Fibroblast of villous mesenchyme (primary cell): Measurements from ENCODE around the gene RELL1. TPM values are rescaled to one million over a fixed set of nuclear protein-coding genes. Genes with fewer than 3 reads are reported as not detected.
A peak's percentile ranks its signal among the peaks of the same experiment; 100 is the strongest.

Experiments
- DNase-seq: peaks from one replicate; pipeline ENCODE4 v3.0.0-alpha.2; 2010; ENCODE audit warnings: low read depth
- H3K4me3 ChIP-seq: 2 replicates; pipeline ENCODE4 v1.5.1; 2011; ENCODE audit warnings: low read depth, mild to moderate bottlenecking, low read length
- total RNA-seq: library from RNA; depleted of rRNA; stranded (reverse); fragments of >200 nt; gene quantifications from 2 replicates; pipeline ENCODE4 v1.2.3, GENCODE V29; 2012
- TF ChIP-seq, protein P1 (sequence below): IDR thresholded peaks from 2 replicates; pipeline ENCODE4 v1.5.1; 2012; ENCODE audit warnings: low read depth, mild to moderate bottlenecking, low read length; ENCODE audit not compliant: insufficient read depth

Gene RELL1, protein sequence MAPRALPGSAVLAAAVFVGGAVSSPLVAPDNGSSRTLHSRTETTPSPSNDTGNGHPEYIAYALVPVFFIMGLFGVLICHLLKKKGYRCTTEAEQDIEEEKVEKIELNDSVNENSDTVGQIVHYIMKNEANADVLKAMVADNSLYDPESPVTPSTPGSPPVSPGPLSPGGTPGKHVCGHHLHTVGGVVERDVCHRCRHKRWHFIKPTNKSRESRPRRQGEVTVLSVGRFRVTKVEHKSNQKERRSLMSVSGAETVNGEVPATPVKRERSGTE
- 66.5 and 90.8 TPM in 2 replicates for total RNA-seq

DNA sequence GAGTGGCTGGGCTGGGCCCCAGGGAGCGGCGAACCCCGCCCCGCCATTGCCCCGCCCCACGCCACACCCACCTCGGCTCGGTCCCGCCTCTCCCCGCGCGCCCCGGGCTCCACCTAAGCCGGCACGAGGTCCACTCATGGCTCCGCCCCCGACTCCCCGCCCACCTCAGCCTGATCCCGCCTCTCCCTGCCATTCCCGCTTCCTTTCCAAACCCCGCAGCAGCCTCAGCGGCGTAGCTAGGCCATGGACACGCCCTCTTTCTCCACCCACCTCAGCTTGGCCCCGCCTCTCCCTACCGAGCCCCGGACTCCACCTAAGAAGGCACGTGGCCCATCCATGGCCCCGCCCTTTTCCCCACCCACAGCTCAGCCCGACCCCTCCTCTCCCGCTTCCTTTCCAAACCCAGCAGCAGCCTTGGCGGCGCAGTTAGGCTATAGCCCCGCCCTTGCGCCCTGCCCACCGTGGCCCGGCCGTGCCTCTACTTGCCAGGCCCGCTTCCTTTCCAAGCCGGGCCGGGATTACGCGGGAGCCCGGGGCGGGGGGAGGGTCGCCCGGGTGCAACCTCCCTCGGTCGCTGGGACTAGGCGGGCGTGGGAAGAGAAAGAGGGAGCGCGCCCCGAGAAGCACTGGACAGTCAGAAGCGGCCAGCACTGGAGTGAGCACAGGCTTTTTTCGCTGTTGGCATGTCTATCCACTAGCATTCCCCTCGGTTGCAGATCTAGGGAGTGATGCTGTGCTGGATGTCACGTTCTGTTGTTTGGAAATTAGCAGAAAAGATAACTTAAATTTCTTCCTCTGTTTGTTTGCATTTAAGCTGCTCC lies at the start of gene RELL1:
Gene RELL1, minus strand, starts transcription at position 4 of the 821 bp plus-strand sequence. CDS start 89 bp downstream, outside the sequence.
- TF ChIP-seq, protein P1, sequence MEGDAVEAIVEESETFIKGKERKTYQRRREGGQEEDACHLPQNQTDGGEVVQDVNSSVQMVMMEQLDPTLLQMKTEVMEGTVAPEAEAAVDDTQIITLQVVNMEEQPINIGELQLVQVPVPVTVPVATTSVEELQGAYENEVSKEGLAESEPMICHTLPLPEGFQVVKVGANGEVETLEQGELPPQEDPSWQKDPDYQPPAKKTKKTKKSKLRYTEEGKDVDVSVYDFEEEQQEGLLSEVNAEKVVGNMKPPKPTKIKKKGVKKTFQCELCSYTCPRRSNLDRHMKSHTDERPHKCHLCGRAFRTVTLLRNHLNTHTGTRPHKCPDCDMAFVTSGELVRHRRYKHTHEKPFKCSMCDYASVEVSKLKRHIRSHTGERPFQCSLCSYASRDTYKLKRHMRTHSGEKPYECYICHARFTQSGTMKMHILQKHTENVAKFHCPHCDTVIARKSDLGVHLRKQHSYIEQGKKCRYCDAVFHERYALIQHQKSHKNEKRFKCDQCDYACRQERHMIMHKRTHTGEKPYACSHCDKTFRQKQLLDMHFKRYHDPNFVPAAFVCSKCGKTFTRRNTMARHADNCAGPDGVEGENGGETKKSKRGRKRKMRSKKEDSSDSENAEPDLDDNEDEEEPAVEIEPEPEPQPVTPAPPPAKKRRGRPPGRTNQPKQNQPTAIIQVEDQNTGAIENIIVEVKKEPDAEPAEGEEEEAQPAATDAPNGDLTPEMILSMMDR: no peak
- DNase-seq: peak; percentile 100
- peak within 1 kb of the TSS; percentile 85 for H3K4me3 ChIP-seq

DNA sequence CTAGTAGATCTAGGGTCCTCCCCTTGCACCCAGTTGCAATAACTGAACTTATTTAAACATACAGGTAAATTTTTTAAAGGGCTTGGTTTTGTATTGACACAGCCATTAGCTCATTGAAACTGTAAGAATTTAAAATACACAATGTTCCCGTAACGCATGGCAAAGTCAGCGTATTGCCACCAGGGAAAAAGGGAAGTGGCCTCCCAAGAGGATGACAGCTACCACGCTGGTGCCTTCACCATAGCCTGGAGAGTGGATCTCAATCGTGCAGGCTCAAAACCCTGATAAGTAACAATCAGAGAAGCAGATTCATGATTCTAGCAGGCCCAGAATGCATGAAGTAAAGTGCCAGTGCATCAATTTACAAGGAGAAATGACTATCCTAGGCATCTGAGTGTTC lies 49.4 kb upstream of the RELL1 start:
- H3K4me3 ChIP-seq: no peak overlapping the region
- TF ChIP-seq, protein P1: no peak
- DNase-seq: no peak

DNA sequence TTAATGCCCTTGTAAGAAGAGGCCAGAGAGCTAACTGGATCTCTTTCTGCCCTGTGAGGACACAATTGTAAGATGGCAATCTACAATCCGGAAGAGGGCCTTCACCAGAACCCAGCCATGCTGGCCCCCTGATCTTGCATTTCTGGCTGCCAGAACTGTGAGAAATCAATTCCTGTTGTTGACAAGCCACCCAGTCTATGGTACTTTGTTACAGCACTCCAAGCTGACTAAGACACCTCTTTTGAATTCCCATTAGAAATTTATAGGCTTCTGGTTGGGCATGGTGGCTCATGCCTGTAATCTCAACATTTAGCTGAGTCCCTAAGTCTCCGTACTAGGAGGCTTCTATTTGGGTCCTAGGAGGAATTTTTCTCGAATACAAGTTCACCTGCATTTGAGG lies 48.8 kb upstream of the RELL1 start:
- no peak overlapping the region for H3K4me3 ChIP-seq
- no peak for DNase-seq
- TF ChIP-seq, protein P1: no peak

DNA sequence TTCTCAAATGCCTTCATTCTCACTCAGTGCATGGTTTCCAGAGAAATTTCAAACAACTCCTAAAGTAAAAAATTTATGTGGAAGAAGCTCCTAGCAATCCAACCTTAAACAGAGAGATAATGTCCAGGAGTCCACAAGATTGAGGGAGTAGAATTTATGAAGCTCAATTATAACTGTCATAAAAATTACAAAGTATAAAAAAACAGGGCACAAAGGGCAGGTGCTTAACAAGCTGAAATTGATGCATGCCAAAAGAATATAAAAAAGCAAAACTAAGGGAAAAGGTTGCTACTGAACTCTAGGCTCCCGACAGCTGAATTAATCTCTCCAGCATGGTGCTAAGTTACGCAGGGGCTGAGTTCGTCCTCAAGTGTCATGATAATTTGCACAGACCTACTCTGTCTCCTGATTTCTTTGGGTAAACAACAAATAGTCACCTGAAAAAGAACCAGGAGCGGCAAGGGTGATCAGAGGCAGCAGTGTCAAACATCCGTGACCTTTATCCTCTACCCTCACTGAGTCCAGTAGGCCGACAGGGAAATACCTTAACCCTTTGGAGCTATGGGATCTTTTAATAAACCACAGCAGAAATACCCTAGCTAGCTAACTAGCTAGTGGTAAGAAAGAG lies 47.2 kb upstream of the RELL1 start:
- H3K4me3 ChIP-seq: no peak overlapping the region
- DNase-seq: no peak
- TF ChIP-seq, protein P1: no peak

DNA sequence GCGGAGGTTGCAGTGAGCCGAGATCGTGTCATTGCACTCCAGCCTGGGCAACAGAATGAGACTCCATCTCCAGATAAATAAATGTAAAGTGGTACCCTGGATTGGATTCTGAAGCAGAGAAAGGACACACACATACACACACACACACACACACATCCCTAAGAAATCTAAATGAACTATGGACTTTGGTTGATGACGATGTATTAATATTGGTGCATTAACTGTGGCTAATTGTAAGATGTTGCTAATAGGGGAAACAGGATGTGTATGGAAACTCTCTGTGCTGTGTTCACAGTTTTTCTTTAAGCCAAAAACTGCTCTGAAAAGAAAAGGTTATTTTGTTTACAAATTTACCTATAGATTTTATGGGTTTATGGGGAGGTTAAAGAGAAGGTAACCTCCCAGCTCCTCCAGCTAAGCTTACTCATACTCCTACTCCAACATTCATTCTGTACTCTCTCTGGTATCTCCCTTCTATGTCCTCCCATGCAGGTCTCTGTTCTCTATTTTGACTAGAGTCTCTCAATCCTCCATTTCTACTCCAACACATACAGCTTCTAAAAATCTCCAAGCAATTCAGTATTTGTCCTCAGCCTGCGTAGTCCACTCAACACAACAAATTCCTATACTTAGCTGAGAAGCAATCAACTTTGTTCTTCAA lies 46.5 kb upstream of the RELL1 start:
- TF ChIP-seq, protein P1: no peak
- H3K4me3 ChIP-seq: no peak overlapping the region
- no peak for DNase-seq

DNA sequence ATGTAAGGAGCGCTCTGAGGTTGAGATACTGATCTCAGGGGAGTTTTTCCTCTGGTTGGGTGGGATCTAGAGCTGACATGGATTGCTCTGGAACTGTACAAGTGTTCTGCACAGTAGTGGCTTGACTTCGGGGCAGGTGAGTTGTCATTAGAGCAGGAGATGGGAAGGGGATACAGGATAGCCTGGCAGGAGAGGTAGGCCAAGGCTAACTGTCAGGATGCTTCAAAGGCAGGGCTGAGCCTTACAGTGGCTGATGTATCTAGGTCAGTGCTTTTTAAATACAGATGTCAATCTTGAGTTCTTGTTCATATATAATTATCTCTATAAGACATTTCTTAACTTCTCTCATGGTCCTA lies 43.5 kb upstream of the RELL1 start:
- no peak for DNase-seq
- H3K4me3 ChIP-seq: no peak overlapping the region
- TF ChIP-seq, protein P1: no peak
